Lung (tissue), 12 donors: ENCODE data around the gene PCDHGC4. TPM values are rescaled to one million over a fixed set of nuclear protein-coding genes. Genes with fewer than 3 reads are reported as not detected.

Source experiments
- ATAC-seq: fragments of 200-7000 bp; cut with Tn5 transposase; one replicate; pipeline ENCODE4 v1.9.1; 2020; ENCODE audit warnings: moderate number of reproducible peaks; ENCODE audit not compliant: insufficient read depth, low FRiP score
- DNase-seq, 3 donors: peaks; one replicate each; pipeline ENCODE4 v3.0.0-alpha.2; 2013 to 2017
- H3K27ac ChIP-seq, 2 donors: one replicate each; pipeline ENCODE4 v1.5.1; 2013; ENCODE audit warnings: mild to moderate bottlenecking in 2 of 2, moderate library complexity in 2 of 2, control low read depth in 1 of 2, inconsistent platforms in 1 of 2, low read depth in 1 of 2, low read length in 1 of 2
- H3K27me3 ChIP-seq, 3 donors: one replicate each; pipeline ENCODE4 v1.5.1; 2013; ENCODE audit warnings: low read length in 2 of 3; ENCODE audit not compliant: control insufficient read depth in 3 of 3, insufficient read depth in 3 of 3
- H3K36me3 ChIP-seq, 4 donors: one replicate each; pipeline ENCODE4 v1.5.1; 2013; ENCODE audit warnings: low read length in 4 of 4, mild to moderate bottlenecking in 1 of 4, moderate library complexity in 1 of 4; ENCODE audit not compliant: control insufficient read depth in 4 of 4, insufficient read depth in 4 of 4
- H3K4me1 ChIP-seq, 5 donors: one replicate each; pipeline ENCODE4 v1.5.1; 2013; ENCODE audit warnings: low read length in 5 of 5, mild to moderate bottlenecking in 2 of 5, moderate library complexity in 1 of 5; ENCODE audit not compliant: control insufficient read depth in 5 of 5, insufficient read depth in 5 of 5
- H3K4me3 ChIP-seq: one replicate; pipeline ENCODE4 v1.5.1; 2013; ENCODE audit warnings: mild to moderate bottlenecking, control low read depth, moderate library complexity
- H3K9ac ChIP-seq, 2 donors: one replicate each; pipeline ENCODE4 v1.5.1; 2013; ENCODE audit warnings: low read length in 2 of 2, control low read depth in 1 of 2; ENCODE audit not compliant: insufficient read depth in 1 of 2
- H3K9me3 ChIP-seq, 4 donors: one replicate each; pipeline ENCODE4 v1.5.1; 2013; ENCODE audit warnings: low read length in 3 of 4, mild to moderate bottlenecking in 1 of 4, moderate library complexity in 1 of 4; ENCODE audit not compliant: control insufficient read depth in 4 of 4, insufficient read depth in 3 of 4
- WGBS, 2 donors: extraction: QIAGEN DNeasy Blood & Tissue Kit; methylation state at CpG; one replicate each; pipeline ENCODE4 v1.1.7; 2013; 5-methylcytosine and 5-hydroxymethylcytosine counted together
- polyA plus RNA-seq, 2 donors: library from polyadenylated mRNA; stranded (reverse); fragments of 200-250 nt; gene quantifications; one replicate each; pipeline ENCODE4 v1.2.1, GENCODE V29; 2013
- total RNA-seq, 2 donors: library from RNA; depleted of rRNA in 1 of 2; stranded (reverse); fragments of >200 nt in 1 of 2; gene quantifications; one replicate each; pipeline ENCODE4 v1.2.1, GENCODE V29; 2014 to 2021
- TF ChIP-seq, protein P1 (sequence below): IDR thresholded peaks from 2 replicates; pipeline ENCODE4 v1.5.1; 2012; ENCODE audit warnings: mild to moderate bottlenecking; ENCODE audit errors: control extremely low read depth, extremely low read depth
- donor health status: control.
- donor health status: control.
- donor health status: Bipolar disorder and iron deficiency.
- donor health status: healthy.
- donor health status: DM: yes; HTN: yes; CAD: no.

The PCDHGC4 gene
- total and polyA plus RNA-seq, 4 donors = 0.08 to 8.7 (median 1.7) TPM

DNA sequence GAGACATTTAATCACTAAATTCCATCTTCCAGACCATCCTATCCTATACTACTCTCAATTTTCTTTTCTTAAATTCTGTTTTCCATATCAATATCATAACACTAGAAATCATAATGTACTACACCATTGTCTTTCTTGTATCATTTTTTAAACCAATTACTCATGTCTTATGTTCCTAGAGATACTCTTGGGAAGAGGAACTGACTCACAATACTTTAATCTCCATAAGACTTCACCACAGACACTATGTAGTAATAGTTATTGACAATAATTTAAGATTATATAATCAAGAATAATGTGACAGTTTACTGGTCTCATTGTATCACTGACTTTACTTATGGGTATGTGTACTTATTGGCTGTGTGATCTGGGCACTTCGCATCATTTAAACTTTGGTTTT is 47.9 kb downstream of the PCDHGC4 start:
- Histone ChIP-seq H3K27ac (no peak overlapping the region), H3K36me3 (peaks cover 0 to 22% (median 6%) of the 10 kb centered on the region in 4 donors), H3K9ac (no peak overlapping the region), H3K27me3 (no peaks in the 10 kb centered on the region), H3K9me3 (no peaks in the 10 kb centered on the region), H3K4me3 (no peak overlapping the region), H3K4me1 (peaks cover 0 to 36% (median 17%) of the 10 kb centered on the region in 5 donors)
- ATAC-seq (no peak), DNase-seq (no peak)
- TF ChIP-seq, protein P1, sequence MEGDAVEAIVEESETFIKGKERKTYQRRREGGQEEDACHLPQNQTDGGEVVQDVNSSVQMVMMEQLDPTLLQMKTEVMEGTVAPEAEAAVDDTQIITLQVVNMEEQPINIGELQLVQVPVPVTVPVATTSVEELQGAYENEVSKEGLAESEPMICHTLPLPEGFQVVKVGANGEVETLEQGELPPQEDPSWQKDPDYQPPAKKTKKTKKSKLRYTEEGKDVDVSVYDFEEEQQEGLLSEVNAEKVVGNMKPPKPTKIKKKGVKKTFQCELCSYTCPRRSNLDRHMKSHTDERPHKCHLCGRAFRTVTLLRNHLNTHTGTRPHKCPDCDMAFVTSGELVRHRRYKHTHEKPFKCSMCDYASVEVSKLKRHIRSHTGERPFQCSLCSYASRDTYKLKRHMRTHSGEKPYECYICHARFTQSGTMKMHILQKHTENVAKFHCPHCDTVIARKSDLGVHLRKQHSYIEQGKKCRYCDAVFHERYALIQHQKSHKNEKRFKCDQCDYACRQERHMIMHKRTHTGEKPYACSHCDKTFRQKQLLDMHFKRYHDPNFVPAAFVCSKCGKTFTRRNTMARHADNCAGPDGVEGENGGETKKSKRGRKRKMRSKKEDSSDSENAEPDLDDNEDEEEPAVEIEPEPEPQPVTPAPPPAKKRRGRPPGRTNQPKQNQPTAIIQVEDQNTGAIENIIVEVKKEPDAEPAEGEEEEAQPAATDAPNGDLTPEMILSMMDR = no peak
- WGBS, 2 donors = 97% methylated on average over 1 of the region's 1 CpG

DNA sequence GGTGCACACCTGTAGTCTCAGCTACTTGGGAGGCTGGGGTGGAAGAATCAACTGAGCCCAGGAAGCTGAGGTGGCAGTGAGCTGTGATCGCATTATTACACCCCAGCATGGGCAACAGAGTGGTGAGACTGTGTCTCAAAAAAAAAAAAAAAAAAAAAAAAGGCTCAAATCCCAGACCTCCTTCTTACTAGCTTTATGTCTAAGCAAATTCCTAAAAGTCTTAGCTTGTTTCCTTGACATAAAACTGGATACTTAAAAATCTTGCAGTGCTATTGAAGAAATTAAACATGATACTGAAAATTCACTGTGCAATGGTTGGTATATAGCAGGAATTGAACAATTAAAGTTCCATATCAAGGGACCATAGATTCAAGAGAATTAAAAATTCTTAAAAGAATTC is 49.1 kb downstream of the PCDHGC4 start:
- ATAC-seq = no peak
- Histone ChIP-seq H3K9me3 (no peaks in the 10 kb centered on the region), H3K36me3 (peaks cover 0 to 15% (median 6%) of the 10 kb centered on the region in 4 donors), H3K27me3 (no peaks in the 10 kb centered on the region), H3K27ac (no peak overlapping the region), H3K4me3 (no peak overlapping the region), H3K4me1 (peaks cover 0 to 25% (median 13%) of the 10 kb centered on the region in 5 donors), H3K9ac (no peak overlapping the region)
- no peak for DNase-seq
- WGBS, 2 donors = 97 to 100% methylated on average over 1 of the region's 1 CpG
- TF ChIP-seq, protein P1 = no peak

DNA sequence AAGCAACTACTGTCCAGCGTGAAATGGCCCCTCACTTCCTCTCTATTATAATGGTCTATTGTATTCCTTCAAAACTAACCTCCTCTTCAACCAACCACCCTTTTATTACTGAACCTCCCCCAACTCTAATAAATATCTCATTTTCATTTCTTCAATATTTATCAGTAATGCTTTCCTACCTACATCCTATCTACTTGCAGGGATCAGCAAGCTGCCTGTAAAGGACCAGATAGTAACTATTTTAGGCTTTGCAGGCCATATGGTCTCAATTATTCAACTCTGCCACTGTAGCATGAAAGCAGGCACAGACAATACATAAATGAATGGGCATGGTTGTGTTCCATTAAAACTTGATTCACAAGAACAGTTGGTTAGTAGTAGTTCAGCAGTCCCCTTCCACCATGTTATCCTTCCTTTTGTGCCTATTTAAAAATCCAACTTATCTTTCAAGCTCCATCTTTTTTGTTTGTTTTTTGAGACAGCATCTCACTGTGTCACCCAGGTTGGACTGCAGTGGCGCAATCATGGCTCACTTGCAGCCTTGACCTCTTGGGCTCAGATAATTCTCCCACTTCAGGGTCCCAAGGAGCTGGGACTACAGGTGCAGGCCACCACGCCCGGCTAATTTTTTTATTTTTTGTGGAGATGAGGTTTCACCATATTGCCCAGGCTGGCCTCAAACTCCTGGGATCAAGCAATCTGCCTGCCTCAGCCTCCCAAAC is 49.8 kb downstream of the PCDHGC4 start:
- DNase-seq (no peak), ATAC-seq (no peak)
- Histone ChIP-seq H3K9me3 (no peaks in the 10 kb centered on the region), H3K9ac (no peak overlapping the region), H3K27ac (no peak overlapping the region), H3K4me1 (peaks cover 0 to 17% (median 9%) of the 10 kb centered on the region in 5 donors), H3K4me3 (no peak overlapping the region), H3K36me3 (peaks cover 0 to 8% (median 6%) of the 10 kb centered on the region in 4 donors), H3K27me3 (no peaks in the 10 kb centered on the region)
- TF ChIP-seq, protein P1 = no peak
- 95% methylated on average over 4 of the region's 4 CpGs for WGBS, 2 donors

Other genes starting within 250 kb of the PCDHGC4 start
- 1 to 10 TPM; 3.2 to 8.0 TPM for gene PCDHB15, start 239.6 kb upstream of the PCDHGC4 start, total RNA-seq
- 1 to 10 TPM; 1.4 to 1.8 TPM for gene PCDHB15, start 239.6 kb upstream of the PCDHGC4 start, polyA plus RNA-seq
- under 1 TPM; 0.17 to 0.83 TPM for gene SLC25A2, start 181.0 kb upstream of the PCDHGC4 start, total RNA-seq
- under 1 TPM; 0.05 to 0.22 TPM for gene SLC25A2, start 181.0 kb upstream of the PCDHGC4 start, polyA plus RNA-seq
- 10 to 100 TPM; 51.4 to 97.1 TPM for gene TAF7, start 164.2 kb upstream of the PCDHGC4 start, total RNA-seq
- 10 to 100 TPM; 29.9 to 76.2 TPM for gene TAF7, start 164.2 kb upstream of the PCDHGC4 start, polyA plus RNA-seq
- under 1 TPM; 0.57 to 0.71 TPM for gene PCDHGA1, start 154.5 kb upstream of the PCDHGC4 start, total RNA-seq
- gene PCDHGA1, start 154.5 kb upstream of the PCDHGC4 start, polyA plus RNA-seq = under 1 TPM; 0.15 to 0.16 TPM
- 1 to 10 TPM; 5.5 to 7.7 TPM for gene PCDHGA2, start 146.3 kb upstream of the PCDHGC4 start, total RNA-seq
- gene PCDHGA2, start 146.3 kb upstream of the PCDHGC4 start, polyA plus RNA-seq = 1 to 10 TPM in 1 of 2 donors, under 1 TPM in 1; 0.39 to 1.1 TPM
- gene PCDHGA3, start 141.2 kb upstream of the PCDHGC4 start, total RNA-seq = 1 to 10 TPM; 2.1 to 5.1 TPM
- under 1 TPM; 0.26 to 0.45 TPM for gene PCDHGA3, start 141.2 kb upstream of the PCDHGC4 start, polyA plus RNA-seq
- gene PCDHGB1, start 134.9 kb upstream of the PCDHGC4 start, total RNA-seq = 1 to 10 TPM; 2.4 to 8.4 TPM
- under 1 TPM; 0.17 to 0.20 TPM for gene PCDHGB1, start 134.9 kb upstream of the PCDHGC4 start, polyA plus RNA-seq
- gene PCDHGA4, start 130.0 kb upstream of the PCDHGC4 start, total RNA-seq = 1 to 10 TPM; 4.6 to 7.0 TPM
- gene PCDHGA4, start 130.0 kb upstream of the PCDHGC4 start, polyA plus RNA-seq = under 1 TPM; 0.35 to 0.48 TPM
- 10 to 100 TPM in 1 of 2 donors, 1 to 10 TPM in 1; 4.6 to 10.1 TPM for gene PCDHGB2, start 125.0 kb upstream of the PCDHGC4 start, total RNA-seq
- under 1 TPM; 0.28 to 0.48 TPM for gene PCDHGB2, start 125.0 kb upstream of the PCDHGC4 start, polyA plus RNA-seq
- 1 to 10 TPM; 2.9 to 9.3 TPM for gene PCDHGA5, start 120.9 kb upstream of the PCDHGC4 start, total RNA-seq
- gene PCDHGA5, start 120.9 kb upstream of the PCDHGC4 start, polyA plus RNA-seq = under 1 TPM; 0.31 to 0.32 TPM
- gene PCDHGB3, start 114.8 kb upstream of the PCDHGC4 start, total RNA-seq = 1 to 10 TPM; 3.2 to 7.9 TPM
- gene PCDHGB3, start 114.8 kb upstream of the PCDHGC4 start, polyA plus RNA-seq = under 1 TPM; 0.18 to 0.24 TPM
- gene PCDHGA6, start 111.1 kb upstream of the PCDHGC4 start, total RNA-seq = 1 to 10 TPM; 4.9 to 8.5 TPM
- under 1 TPM; 0.59 to 0.96 TPM for gene PCDHGA6, start 111.1 kb upstream of the PCDHGC4 start, polyA plus RNA-seq
- gene PCDHGA7, start 102.3 kb upstream of the PCDHGC4 start, total RNA-seq = 1 to 10 TPM; 2.9 to 6.3 TPM
- gene PCDHGA7, start 102.3 kb upstream of the PCDHGC4 start, polyA plus RNA-seq = under 1 TPM; 0.23 to 0.30 TPM
- gene PCDHGB4, start 97.3 kb upstream of the PCDHGC4 start, total RNA-seq = 10 to 100 TPM in 1 of 2 donors, 1 to 10 TPM in 1; 6.9 to 12.1 TPM
- 1 to 10 TPM in 1 of 2 donors, under 1 TPM in 1; 0.31 to 1.0 TPM for gene PCDHGB4, start 97.3 kb upstream of the PCDHGC4 start, polyA plus RNA-seq
- gene PCDHGA8, start 92.4 kb upstream of the PCDHGC4 start, total RNA-seq = 1 to 10 TPM; 1.9 to 7.3 TPM
- under 1 TPM; 0.06 to 0.18 TPM for gene PCDHGA8, start 92.4 kb upstream of the PCDHGC4 start, polyA plus RNA-seq
- gene PCDHGB5, start 87.1 kb upstream of the PCDHGC4 start, total RNA-seq = 10 to 100 TPM in 1 of 2 donors, 1 to 10 TPM in 1; 10.0 to 14.3 TPM
- gene PCDHGB5, start 87.1 kb upstream of the PCDHGC4 start, polyA plus RNA-seq = 1 to 10 TPM; 1.2 to 2.5 TPM
- gene PCDHGA9, start 82.3 kb upstream of the PCDHGC4 start, total RNA-seq = 10 to 100 TPM in 1 of 2 donors, 1 to 10 TPM in 1; 4.8 to 13.8 TPM
- under 1 TPM; 0.59 to 0.90 TPM for gene PCDHGA9, start 82.3 kb upstream of the PCDHGC4 start, polyA plus RNA-seq
- gene PCDHGB6, start 77.0 kb upstream of the PCDHGC4 start, total RNA-seq = 10 to 100 TPM in 1 of 2 donors, 1 to 10 TPM in 1; 6.1 to 11.6 TPM
- 1 to 10 TPM; 1.1 to 2.2 TPM for gene PCDHGB6, start 77.0 kb upstream of the PCDHGC4 start, polyA plus RNA-seq
- gene PCDHGA10, start 72.0 kb upstream of the PCDHGC4 start, total RNA-seq = 10 to 100 TPM in 1 of 2 donors, 1 to 10 TPM in 1; 5.7 to 12.9 TPM
- gene PCDHGA10, start 72.0 kb upstream of the PCDHGC4 start, polyA plus RNA-seq = under 1 TPM; 0.89 to 0.96 TPM
- 10 to 100 TPM; 16.6 to 18.1 TPM for gene PCDHGB7, start 67.4 kb upstream of the PCDHGC4 start, total RNA-seq
- 1 to 10 TPM; 1.6 to 4.7 TPM for gene PCDHGB7, start 67.4 kb upstream of the PCDHGC4 start, polyA plus RNA-seq
- 10 to 100 TPM in 1 of 2 donors, 1 to 10 TPM in 1; 3.8 to 11.1 TPM for gene PCDHGA11, start 64.0 kb upstream of the PCDHGC4 start, total RNA-seq
- under 1 TPM; 0.65 to 0.81 TPM for gene PCDHGA11, start 64.0 kb upstream of the PCDHGC4 start, polyA plus RNA-seq
- gene PCDHGA12, start 54.5 kb upstream of the PCDHGC4 start, total RNA-seq = 1 to 10 TPM; 5.6 to 7.9 TPM
- 1 to 10 TPM; 1.2 to 1.6 TPM for gene PCDHGA12, start 54.5 kb upstream of the PCDHGC4 start, polyA plus RNA-seq
- gene PCDHGC3, start 9.1 kb upstream of the PCDHGC4 start, total RNA-seq = 100 to 1,000 TPM in 1 of 2 donors, 10 to 100 TPM in 1; 63.9 to 116 TPM
- gene PCDHGC3, start 9.1 kb upstream of the PCDHGC4 start, polyA plus RNA-seq = 10 to 100 TPM; 44.8 to 73.4 TPM
- gene PCDHGC5, start 4.1 kb downstream of the PCDHGC4 start, total RNA-seq = 1 to 10 TPM; 2.7 to 5.1 TPM
- gene PCDHGC5, start 4.1 kb downstream of the PCDHGC4 start, polyA plus RNA-seq = under 1 TPM; 0.14 to 0.39 TPM
- gene DIAPH1, start 134.0 kb downstream of the PCDHGC4 start, total RNA-seq = 100 to 1,000 TPM in 1 of 2 donors, 10 to 100 TPM in 1; 41.7 to 151 TPM
- 10 to 100 TPM; 54.0 to 74.8 TPM for gene DIAPH1, start 134.0 kb downstream of the PCDHGC4 start, polyA plus RNA-seq
- 10 to 100 TPM; 52.3 to 62.5 TPM for gene HDAC3, start 151.8 kb downstream of the PCDHGC4 start, total RNA-seq
- 10 to 100 TPM; 35.1 to 41.2 TPM for gene HDAC3, start 151.8 kb downstream of the PCDHGC4 start, polyA plus RNA-seq
- gene RELL2, start 152.0 kb downstream of the PCDHGC4 start, total RNA-seq = 1 to 10 TPM; 1.2 to 6.5 TPM
- gene RELL2, start 152.0 kb downstream of the PCDHGC4 start, polyA plus RNA-seq = 1 to 10 TPM; 5.9 to 6.9 TPM
- 10 to 100 TPM; 20.3 to 23.2 TPM for gene FCHSD1, start 166.4 kb downstream of the PCDHGC4 start, total RNA-seq
- 10 to 100 TPM; 12.2 to 15.0 TPM for gene FCHSD1, start 166.4 kb downstream of the PCDHGC4 start, polyA plus RNA-seq
- 10 to 100 TPM; 20.5 to 26.6 TPM for gene ARAP3, start 197.2 kb downstream of the PCDHGC4 start, total RNA-seq
- 10 to 100 TPM; 15.7 to 19.0 TPM for gene ARAP3, start 197.2 kb downstream of the PCDHGC4 start, polyA plus RNA-seq